OCI-LY7 (cell line): ENCODE results near the gene TAL1. TPM values are rescaled to one million over a fixed set of nuclear protein-coding genes. Genes with fewer than 3 reads are reported as not detected.

Experiments used
- BruUV-seq: library from RNA; stranded (reverse); fragments of 400-500 nt; replicated peaks from 2 replicates; lab custom pipeline; 2021; lab: Mats Ljungman, UMichigan
- CTCF ChIA-PET: fragments of 300-600 bp; sonication (Branson Sonifier 250); formaldehyde crosslinking; loops from one replicate; lab custom pipeline; 2022; ENCODE audit warnings: antibody characterized with exemption; ENCODE audit not compliant: unreplicated experiment; lab: Charles Lee
- POLR2A ChIA-PET: fragments of 300-600 bp; sonication (Branson Sonifier 250); formaldehyde crosslinking; loops from one replicate; lab custom pipeline; 2022; ENCODE audit warnings: antibody characterized with exemption; lab: Charles Lee
- DNase-seq: peaks from one replicate; pipeline ENCODE4 v3.0.0-alpha.2; 2015; ENCODE audit warnings: low spot score
- H2AFZ ChIP-seq: fragments of 200-600 bp; sonication (generic), shearing (Covaris generic); 2 replicates; pipeline ENCODE4 v1.6.1; 2014; ENCODE audit warnings: mild to moderate bottlenecking, antibody characterized with exemption, low read length, moderate library complexity
- H3K27ac ChIP-seq: fragments of 200-600 bp; sonication (generic); 2 replicates; pipeline ENCODE4 v1.5.1; 2014; ENCODE audit warnings: mixed run types, low read depth, mild to moderate bottlenecking, moderate library complexity, low read length, inconsistent platforms; ENCODE audit not compliant: poor library complexity, severe bottlenecking
- H3K36me3 ChIP-seq: fragments of 200-600 bp; sonication (generic); 2 replicates; pipeline ENCODE4 v1.6.1; 2014; ENCODE audit warnings: mild to moderate bottlenecking, antibody characterized with exemption, low read length, moderate library complexity, mixed read lengths; ENCODE audit not compliant: insufficient read depth
- H3K4me1 ChIP-seq: fragments of 200-600 bp; sonication (generic); 2 replicates; pipeline ENCODE4 v1.5.1; 2014; ENCODE audit warnings: mild to moderate bottlenecking, low read length; ENCODE audit not compliant: insufficient read depth, poor library complexity, severe bottlenecking
- H3K4me2 ChIP-seq: fragments of 200-600 bp; sonication (generic); 2 replicates; pipeline ENCODE4 v1.6.1; 2014; ENCODE audit warnings: mild to moderate bottlenecking, low read length
- H3K4me3 ChIP-seq: fragments of 200-600 bp; sonication (generic); 2 replicates; pipeline ENCODE4 v1.5.1; 2014; ENCODE audit warnings: mild to moderate bottlenecking, low read depth, low read length; ENCODE audit not compliant: poor library complexity, severe bottlenecking
- H3K79me2 ChIP-seq: fragments of 200-600 bp; sonication (generic); 2 replicates; pipeline ENCODE4 v1.6.1; 2016; ENCODE audit warnings: low read depth, mild to moderate bottlenecking, low read length, moderate library complexity, mixed read lengths; ENCODE audit not compliant: insufficient read depth
- H3K9me2 ChIP-seq: fragments of 200-600 bp; sonication (generic); 2 replicates; pipeline ENCODE4 v1.6.1; 2016; ENCODE audit warnings: mild to moderate bottlenecking, low read length, mixed read lengths; ENCODE audit not compliant: insufficient read depth
- H3K9me3 ChIP-seq: fragments of 200-600 bp; sonication (generic); 2 replicates; pipeline ENCODE4 v1.6.1; 2014; ENCODE audit warnings: mild to moderate bottlenecking, mixed run types, low read length, mixed read lengths
- H4K20me1 ChIP-seq: fragments of 200-600 bp; sonication (generic); 2 replicates; pipeline ENCODE4 v1.6.1; 2014; ENCODE audit warnings: mild to moderate bottlenecking, antibody characterized with exemption, low read length, moderate library complexity, mixed read lengths; ENCODE audit not compliant: insufficient read depth
- EZH2phosphoT487 ChIP-seq: fragments of 200-600 bp; sonication (generic); IDR thresholded peaks from 2 replicates; pipeline ENCODE4 v1.6.1; 2018; ENCODE audit warnings: low read depth, borderline replicate concordance, mild to moderate bottlenecking, mixed run types, antibody characterized with exemption, low read length, moderate library complexity, mixed read lengths
- intact Hi-C: fragments of 100-400 bp; cut with micrococcal nuclease; formaldehyde crosslinking; loops from one replicate; pipeline ENCODE4 v1.10.0; 2022; ENCODE audit not compliant: unreplicated experiment
- total RNA-seq, 2 experiments: library from RNA; depleted of rRNA in 1 of 2; stranded (reverse); fragments of >200 nt in 1 of 2; shearing (Covaris generic) in 1 of 2; gene quantifications; 2 replicates each; pipeline ENCODE4 v1.2.3, GENCODE V29; 2014 to 2022
- TF ChIP-seq, protein P1 (sequence below): fragments of 200-600 bp; sonication (generic); conservative IDR thresholded peaks from 2 replicates; pipeline ENCODE4 v1.5.1; 2014; ENCODE audit warnings: mild to moderate bottlenecking, antibody characterized with exemption, low read length, moderate library complexity, mixed read lengths

TAL1 gene
- total RNA-seq, 2 experiments from 2014 or later = not detected

DNA sequence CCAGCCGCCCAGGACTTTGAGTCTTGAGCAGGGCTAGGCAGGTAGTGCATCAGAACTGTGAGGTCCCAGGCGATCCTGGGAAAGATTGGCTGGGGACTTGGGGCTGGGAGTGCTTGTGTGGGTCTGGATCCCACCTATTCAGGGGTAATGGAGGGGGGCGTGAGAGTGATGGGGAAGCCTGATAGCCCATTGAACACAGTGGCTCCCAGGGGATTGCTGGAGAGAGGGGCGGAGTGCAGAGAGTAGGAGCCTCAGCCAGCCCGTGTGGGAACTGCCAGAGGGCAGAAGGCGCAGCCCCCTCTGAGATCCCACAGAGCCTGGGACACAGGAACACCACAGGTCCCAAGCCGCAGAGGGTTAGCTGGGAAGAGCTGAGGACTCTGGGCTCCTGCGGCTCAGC, 22.9 kb downstream of the TAL1 start:
- Histone ChIP-seq H3K79me2 (no peaks in the 10 kb centered on the region), H3K4me2 (no peak overlapping the region), H3K4me1 (no peaks in the 10 kb centered on the region), H3K36me3 (no peaks in the 10 kb centered on the region), H3K4me3 (no peak overlapping the region), H3K9me3 (no peaks in the 10 kb centered on the region), H4K20me1 (no peaks in the 10 kb centered on the region), H3K9me2 (no peaks in the 10 kb centered on the region), H3K27ac (no peak overlapping the region), H2AFZ (no peak overlapping the region)
- no peak for TF ChIP-seq EZH2phosphoT487
- TF ChIP-seq, protein P1, sequence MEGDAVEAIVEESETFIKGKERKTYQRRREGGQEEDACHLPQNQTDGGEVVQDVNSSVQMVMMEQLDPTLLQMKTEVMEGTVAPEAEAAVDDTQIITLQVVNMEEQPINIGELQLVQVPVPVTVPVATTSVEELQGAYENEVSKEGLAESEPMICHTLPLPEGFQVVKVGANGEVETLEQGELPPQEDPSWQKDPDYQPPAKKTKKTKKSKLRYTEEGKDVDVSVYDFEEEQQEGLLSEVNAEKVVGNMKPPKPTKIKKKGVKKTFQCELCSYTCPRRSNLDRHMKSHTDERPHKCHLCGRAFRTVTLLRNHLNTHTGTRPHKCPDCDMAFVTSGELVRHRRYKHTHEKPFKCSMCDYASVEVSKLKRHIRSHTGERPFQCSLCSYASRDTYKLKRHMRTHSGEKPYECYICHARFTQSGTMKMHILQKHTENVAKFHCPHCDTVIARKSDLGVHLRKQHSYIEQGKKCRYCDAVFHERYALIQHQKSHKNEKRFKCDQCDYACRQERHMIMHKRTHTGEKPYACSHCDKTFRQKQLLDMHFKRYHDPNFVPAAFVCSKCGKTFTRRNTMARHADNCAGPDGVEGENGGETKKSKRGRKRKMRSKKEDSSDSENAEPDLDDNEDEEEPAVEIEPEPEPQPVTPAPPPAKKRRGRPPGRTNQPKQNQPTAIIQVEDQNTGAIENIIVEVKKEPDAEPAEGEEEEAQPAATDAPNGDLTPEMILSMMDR = no peak
- no peak for DNase-seq
- BruUV-seq = no TSS peak
- intact Hi-C loops = no loop called here
- ChIA-PET CTCF (no interaction called here), POLR2A (interaction anchor here (0.7 kb wide), 1 partner anchor 8 kb away, joined by 3 read pairs; no protein-coding TSS in a partner anchor)

DNA sequence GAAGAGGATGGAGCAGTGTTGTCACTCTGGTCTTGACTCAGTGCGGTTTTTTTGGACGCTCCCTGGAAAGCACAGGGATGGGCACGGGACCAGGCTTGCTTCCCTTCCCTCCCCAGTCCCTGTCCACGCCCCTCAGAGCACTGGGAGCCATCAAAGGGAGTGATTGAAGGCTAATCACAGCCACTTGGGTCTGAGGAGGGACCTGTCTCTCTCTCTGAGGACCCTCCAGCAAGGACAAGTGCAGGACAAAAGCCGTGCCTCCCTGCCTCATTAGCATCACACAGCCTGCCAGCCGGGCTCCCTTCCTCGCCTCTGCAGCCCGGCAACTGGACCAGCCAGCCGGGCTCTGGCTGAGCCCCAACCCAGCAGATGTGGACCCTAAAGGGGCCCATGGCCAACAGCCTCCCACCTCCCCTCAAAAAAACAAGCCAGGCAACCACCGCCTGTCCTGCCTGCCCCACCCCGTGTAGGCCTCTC, 23.6 kb downstream of the TAL1 start:
- no peak for DNase-seq
- no peaks in the 10 kb centered on the region for H3K4me1 ChIP-seq
- BruUV-seq = no TSS peak
- H3K36me3 ChIP-seq = no peaks in the 10 kb centered on the region
- intact Hi-C loops = no loop called here
- H3K4me2 ChIP-seq = no peak overlapping the region
- no peak overlapping the region for H2AFZ ChIP-seq
- ChIA-PET POLR2A (no interaction called here), CTCF (no interaction called here)
- H3K4me3 ChIP-seq = no peak overlapping the region
- no peaks in the 10 kb centered on the region for H3K9me3 ChIP-seq
- no peaks in the 10 kb centered on the region for H3K79me2 ChIP-seq
- no peaks in the 10 kb centered on the region for H3K9me2 ChIP-seq
- no peak overlapping the region for H3K27ac ChIP-seq
- TF ChIP-seq, protein P1 = no peak
- TF ChIP-seq EZH2phosphoT487 = no peak
- H4K20me1 ChIP-seq = no peaks in the 10 kb centered on the region

GRCh38 chr1:47207803-47208373, 24.1 kb downstream of the TAL1 start:
- CTCF ChIA-PET = no interaction called here
- no peak for DNase-seq
- intact Hi-C loops = no loop called here

More at GRCh38 chr1:47207803-47208373, 24.1 kb downstream of the TAL1 start:
- Histone ChIP-seq H3K4me1 (no peaks in the 10 kb centered on the region), H3K4me3 (no peak overlapping the region), H3K27ac (no peak overlapping the region), H3K9me2 (no peaks in the 10 kb centered on the region), H3K36me3 (no peaks in the 10 kb centered on the region), H2AFZ (no peak overlapping the region), H4K20me1 (no peaks in the 10 kb centered on the region), H3K79me2 (no peaks in the 10 kb centered on the region), H3K9me3 (0 out of 2 replicates have a peak, but pooled peaks cover 5% of the 10 kb centered on the region), H3K4me2 (no peak overlapping the region)
- BruUV-seq = no TSS peak
- TF ChIP-seq, protein P1 = no peak
- TF ChIP-seq EZH2phosphoT487 = no peak
- POLR2A ChIA-PET = no interaction called here
